ENCODE measurements around the gene RCCD1. TPM values are rescaled to one million over a fixed set of nuclear protein-coding genes. Genes with fewer than 3 reads are reported as not detected.

Gene RCCD1
- total and polyA plus RNA-seq, 2 of the 8 experiments (the other 6 are each of a cell fraction or from before 2014, with no cell fraction given): 9.9 to 18.8 TPM

GRCh38 chr15:90954712-90955623 lies at the start of gene RCCD1 (continued):
- TF ChIP-seq EZH2 (IDR thresholded peaks at IDR 0.05; ENCODE audit: low read depth, low read length, severe bottlenecking): no peak
- TF ChIP-seq CHD7 (IDR thresholded peaks at IDR 0.05; ENCODE audit: insufficient replicate concordance, low read length): no peak
- TF ChIP-seq CEBPB (IDR thresholded peaks at IDR 0.05; ENCODE audit: low read depth, low read length): no peak
- TF ChIP-seq ZNF274 (IDR thresholded peaks at IDR 0.05; ENCODE audit: borderline replicate concordance, extremely low read depth, low read length): no peak
- TF ChIP-seq CHD2 (IDR thresholded peaks at IDR 0.05; ENCODE audit: low read length): peak; percentile 32; the same call in 1 of the 2 replicates
- no peak for TF ChIP-seq GTF2F1 (IDR thresholded peaks at IDR 0.05; ENCODE audit: borderline replicate concordance, low read depth, low read length)
- no peak for TF ChIP-seq TEAD4 (IDR thresholded peaks at IDR 0.05; ENCODE audit: low read depth, low read length)
- 0 out of 2 replicates have a peak, but pooled peaks have one; percentile 43 for TF ChIP-seq RXRA (IDR thresholded peaks at IDR 0.05; ENCODE audit: insufficient read depth, low read depth, low read length)

All from H1 (cell line).